HG02571 (cell line): ENCODE results near the gene STIM1.
"Not testable (repeated sequence)": the region's sequence is repeated elsewhere in the genome, so short reads cannot be mapped to it uniquely, and the experiment has no call there.

Source experiments
- ATAC-seq: cut with Tn5 transposase; IDR thresholded peaks from one replicate; pipeline ENCODE4 v1.9.1; 2021; ENCODE audit warnings: mild to moderate bottlenecking, moderate library complexity; ENCODE audit not compliant: unreplicated experiment

Gene STIM1

DNA sequence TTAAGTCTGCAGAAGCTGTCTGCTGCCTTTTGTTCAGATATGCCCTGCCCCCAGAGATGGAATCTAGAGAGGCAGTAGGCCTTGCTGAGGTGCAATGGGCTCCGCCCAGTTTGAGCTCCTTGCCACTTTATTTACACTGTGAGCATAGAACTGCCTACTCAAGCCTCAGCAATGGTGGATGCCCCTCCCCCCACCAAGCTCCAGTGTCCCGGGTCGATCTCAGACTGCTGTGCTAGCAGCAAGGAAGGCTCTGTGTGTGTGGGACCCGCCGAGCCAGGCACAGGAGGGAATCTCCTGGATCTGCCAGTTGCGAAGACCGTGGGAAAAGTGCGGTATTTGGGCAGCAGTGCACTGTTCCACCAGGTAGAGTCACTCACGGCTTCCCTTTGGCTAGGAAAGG, 161.1 kb downstream of the STIM1 start:
- ATAC-seq, result not testable (repeated sequence)

DNA sequence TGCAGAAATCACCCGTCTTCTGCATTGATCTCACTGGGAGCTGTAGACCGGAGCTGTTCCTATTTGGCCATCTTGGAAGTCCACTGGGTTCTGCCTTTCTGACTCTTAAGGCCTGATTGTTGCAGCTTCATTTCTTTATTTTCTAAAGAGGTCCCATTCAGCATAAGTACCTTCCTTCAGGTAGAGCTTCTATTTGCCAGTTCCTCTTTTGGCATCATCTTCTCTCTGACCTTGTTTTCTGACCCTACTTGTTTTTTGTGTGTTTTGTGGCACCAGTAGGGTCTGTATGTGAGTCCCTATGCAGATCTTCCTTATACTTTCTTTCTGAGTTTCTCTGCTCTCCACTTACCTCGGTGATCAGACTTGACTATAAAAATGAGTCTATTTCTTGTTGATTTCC, 161.7 kb downstream of the STIM1 start:
- ATAC-seq, result no peak

DNA sequence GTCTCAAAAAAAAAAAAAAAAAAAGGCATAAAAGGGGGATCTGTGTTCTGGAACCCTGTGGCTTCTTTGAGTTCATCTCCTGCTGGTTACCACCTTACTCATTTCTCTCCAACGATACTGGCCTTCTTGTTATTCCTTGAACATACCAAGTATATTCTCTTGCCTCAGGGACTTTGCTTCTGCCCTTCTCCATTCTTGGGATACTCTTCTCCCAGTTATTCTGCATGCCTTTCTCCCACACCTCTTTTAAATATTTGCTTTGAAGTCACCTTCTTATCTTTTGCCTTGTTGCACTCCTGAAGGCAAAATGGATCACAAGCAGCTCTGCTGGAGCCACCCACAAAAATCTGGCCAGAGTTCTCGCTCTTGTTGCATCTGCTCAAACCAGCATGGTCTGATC, 163.2 kb downstream of the STIM1 start:
- no peak for ATAC-seq

DNA sequence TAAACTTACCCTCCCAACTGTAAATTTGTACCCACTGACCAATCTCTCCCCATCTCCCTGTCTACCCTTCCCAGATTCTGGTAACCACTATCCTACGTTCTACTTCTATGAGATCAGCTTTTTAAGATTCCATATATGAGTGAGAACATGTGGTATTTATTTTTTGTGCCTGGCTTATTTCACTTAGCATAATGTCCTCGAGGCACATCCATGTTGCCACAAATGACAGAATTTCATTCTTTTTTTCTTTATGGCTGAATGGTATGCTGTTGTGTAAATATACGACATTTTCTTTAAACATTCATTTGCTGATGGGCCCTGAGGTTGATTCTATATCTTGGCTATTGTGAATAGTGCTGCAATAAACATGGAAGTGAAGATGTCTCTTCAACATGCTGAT, 164.4 kb downstream of the STIM1 start:
- ATAC-seq, result no peak

DNA sequence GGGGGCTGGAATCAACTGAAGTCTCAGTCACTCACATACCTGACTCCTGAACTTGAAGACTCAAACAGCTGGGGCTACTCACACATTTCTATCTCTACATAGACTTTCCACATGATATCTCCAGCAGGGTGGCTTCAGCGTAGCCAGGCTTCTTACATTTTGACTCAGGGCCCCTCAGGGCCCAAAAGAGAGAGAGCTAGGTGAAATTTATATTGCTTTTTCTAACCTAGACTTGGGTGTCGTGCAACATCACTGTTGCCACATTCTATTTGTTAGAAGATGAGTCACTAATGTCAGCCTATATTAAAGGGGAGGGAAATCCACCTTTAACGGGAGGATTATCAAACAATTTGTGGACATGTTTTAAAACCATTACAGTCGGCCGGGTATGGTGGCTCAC, 167.2 kb downstream of the STIM1 start:
- no peak for ATAC-seq

DNA sequence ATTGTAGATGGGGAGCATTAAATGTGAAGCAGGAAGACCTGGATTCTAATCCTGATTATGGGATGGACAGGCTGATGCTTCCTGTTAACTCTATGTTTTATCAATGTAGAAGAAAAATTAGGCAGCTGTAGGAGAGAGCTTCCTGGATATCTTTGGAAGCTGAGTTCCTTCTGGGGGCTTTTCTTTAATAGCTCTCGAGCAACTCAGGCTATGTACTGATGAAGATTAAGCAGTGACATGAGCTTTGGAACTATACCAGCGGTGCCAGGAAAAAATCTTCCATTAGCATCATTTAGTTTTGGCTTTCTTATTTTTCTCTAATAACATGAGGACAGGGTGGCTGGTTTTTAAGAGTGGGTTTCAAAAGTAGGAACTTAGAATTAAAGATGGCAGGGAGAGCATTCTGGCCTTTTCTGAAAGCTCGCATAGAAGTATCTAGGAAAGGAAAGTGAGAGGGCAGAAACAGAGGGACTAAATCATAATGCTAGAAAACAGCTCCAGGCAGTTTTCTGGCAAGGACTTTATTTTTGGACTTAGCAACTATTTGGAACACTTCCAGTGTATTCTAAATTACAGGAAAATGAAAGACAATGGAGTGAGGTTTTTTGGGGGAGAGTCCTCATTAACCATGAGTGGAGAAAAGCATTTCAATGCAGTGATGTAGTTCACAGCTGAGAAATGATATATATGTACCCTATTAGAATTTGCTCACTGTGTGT, 169.9 kb downstream of the STIM1 start:
- ATAC-seq, result no peak

DNA sequence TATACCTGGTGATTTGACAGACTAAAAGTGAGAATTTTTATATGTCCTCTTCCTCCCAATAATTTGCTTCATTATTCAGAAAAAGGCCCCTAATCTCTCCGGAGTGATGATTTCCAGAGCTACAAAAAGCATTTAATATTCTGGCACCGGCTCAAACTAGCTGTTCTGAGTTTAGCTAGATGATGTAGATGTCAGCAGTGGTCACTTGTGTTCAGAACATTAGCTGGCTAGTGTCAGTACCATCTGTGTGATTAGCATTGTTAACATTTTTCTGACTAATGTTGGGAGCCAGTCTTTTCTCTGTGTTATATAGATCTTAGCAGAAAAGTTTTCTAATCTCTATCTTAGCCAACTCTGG, 170.5 kb downstream of the STIM1 start:
- ATAC-seq, result no peak

DNA sequence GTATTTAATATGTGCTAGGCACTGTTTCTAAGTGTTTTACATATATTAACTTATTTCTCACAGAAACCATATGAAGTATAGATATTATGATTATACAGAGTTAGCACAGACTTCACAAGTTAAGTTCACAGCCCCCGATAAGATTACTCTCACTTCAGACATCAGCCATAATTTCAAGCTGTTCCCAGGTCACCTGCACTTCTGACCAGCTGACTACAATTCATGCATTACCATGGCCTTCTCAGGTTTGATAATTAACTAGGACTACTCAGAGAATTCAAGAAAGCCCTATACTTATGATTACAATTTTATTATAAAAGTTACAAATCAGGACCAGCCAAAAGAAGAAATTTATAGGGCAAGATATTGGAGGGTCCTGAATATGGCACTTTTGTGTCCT, 170.9 kb downstream of the STIM1 start:
- ATAC-seq, result no peak

DNA sequence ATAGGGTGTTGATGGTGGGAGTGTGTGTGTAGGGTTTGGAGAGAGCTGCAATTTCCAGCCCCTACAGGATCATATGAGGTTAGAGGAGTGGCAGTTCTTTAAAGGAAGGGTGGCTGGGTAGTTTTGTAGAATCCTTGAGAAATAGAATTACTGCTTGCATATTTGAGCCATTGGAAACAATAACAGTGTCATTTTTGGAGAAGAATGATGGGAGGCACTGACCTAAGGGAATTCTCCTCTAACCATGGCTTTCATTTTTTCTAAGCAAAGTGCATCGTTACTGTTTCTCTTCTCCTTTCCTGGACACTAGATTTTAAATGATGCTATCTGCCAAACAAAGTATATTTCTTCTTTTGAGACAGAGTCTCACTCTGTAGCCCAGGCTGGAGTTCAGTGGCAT, 172.3 kb downstream of the STIM1 start:
- ATAC-seq, result no peak

DNA sequence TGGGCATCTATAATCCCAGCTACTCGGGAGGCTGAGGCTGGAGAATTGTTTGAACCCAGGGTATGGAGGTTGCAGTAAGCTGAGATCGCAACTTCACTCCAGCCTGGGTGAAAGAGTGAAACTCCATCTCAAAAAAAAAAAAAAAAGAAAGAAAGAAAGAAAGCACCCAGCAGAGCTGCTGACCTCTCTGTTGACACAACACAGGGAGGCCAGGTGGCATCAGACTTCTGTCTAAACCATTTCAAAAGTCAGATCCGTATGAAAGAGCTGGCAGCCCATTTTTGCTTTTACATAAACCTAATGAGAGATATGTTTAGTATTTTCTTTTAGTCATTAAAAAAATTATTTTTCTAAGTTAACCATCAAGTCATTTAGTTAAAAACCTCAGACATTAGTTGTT, 174.7 kb downstream of the STIM1 start:
- ATAC-seq, result no peak

DNA sequence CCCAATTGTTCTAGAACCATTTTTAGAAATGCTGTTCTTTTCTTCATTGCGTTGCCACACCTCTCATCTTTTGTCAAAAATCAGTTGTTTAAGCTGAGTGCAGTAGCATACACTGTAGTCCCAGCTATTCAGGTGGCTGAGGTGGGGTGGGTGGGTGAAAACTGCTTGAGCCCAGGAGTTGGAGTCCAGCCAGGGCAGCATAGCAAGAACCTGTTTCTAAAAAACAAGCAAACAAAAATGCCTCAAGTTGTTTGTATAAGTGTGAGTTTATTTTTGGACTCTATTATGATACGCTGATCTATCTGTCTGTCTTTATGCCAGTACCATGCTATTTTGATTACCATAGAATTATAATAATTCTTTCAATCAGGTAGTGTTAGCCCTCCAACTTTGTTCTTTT, 176.6 kb downstream of the STIM1 start:
- ATAC-seq, result no peak

DNA sequence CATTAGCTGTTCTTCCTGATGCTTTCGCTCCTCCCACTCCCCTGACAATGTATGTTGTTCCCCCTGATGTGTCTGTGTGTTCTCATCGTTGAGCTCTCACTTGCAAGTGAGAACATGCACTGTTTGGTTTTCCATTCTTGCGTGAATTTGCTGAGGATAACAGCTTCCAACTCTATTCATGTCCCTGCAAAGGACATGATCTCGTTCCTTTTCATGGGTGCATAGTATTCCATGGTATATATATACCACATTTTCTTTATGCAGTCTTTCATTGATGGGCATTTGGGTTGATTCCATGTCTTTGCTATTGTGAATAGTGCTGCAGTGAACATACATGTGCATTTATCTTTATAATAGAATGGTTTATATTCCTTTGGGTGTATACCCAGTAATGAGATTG, 180.5 kb downstream of the STIM1 start:
- ATAC-seq, result no peak

DNA sequence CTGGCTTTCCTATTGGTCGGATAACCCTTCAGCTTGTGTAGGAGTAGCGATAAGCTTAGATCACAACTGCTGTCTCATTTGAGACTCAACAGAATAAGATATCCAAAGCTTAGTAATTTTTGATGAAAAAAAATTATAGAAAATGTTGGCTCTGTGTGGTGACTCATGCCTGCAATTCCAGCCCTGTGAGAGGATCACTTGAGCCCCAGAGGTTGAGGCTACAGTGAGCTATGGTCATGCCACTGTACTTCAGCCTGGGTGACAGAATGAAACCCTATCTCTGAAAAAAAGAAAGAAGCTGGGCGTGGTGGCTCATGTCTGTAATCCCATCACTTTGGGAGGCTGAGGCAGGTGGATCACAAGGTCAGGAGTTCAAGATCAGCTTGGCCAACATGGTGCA, 183.5 kb downstream of the STIM1 start:
- ATAC-seq, result no peak

DNA sequence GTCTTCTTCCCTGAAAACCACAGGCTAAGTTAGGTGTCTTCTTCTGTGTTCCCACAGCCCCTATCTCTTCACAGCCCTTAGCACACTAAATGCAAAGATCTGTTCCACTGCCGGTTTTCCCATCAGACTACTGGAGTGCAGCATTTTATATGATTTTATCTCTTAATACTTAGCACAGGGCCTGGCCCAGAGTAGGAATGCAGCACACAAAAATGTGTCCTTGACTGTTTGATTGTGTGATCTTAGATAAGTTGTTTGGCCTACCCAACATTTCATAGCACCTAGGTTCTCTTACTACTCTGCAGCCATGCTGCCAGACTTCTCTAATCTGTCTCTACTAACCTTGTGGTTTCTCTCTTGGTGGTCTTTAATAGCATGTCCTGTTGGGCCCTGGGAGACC, 185.0 kb downstream of the STIM1 start:
- no peak for ATAC-seq

DNA sequence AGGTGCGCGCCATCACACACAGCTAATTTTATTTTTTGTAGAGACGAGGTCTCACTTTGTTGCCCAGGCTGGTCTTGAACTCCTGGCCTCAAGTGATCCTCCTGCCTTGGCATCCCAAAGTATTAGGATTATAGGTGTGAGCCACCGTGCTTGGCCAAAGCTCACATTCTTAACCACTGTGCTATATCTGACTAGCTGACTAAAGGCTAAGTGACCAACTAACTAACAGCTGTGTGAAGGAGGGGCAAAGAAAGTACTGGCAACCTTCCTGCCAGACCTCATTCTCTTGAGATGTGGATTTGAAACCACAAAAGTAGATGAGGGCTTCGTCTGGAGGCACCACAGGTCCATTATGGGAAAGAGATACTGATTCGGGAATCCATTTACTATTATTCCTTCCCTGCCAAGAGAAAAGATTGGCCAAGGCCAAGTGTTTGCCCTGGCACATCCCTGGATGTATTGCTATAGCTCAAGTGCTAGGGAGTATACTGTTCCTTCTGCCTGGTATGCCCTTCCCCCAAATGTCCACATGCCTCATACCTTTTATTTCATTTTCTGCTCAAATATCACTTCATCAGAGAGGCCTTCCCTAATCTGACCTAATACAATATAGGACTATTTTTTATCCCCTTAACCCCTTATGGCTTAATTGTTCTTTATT, 186.4 kb downstream of the STIM1 start:
- no peak for ATAC-seq

DNA sequence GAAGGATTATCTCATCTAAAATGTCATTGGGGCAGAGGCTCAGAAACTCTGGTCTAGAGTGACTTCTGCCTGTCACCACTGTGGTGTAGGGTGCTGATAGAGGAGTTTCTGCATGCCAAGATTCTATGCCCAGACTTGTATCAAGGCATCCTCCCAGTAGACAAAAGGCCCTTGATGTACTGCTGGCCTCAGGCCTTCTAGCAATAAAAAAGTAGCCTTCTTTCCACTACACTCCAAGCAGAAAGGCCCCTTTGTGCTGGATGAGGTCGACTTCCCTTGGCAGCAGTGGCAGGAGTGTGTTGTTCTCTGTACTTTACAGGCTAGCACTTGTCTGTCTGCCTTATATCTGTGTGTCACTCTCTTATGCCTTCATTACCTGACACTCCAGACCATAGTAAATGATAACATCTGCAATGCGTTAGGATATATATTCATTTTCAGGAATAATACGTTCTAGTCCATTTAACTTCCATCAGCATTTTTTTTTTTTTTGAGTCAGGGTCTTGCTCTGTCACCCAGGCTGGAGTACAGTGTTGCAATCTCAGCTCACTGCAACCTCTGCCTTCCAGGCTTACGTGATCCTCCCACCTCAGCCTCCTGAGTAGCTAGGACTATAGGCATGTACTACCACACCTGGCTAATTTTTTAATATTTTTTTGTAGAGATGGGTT, 189.6 kb downstream of the STIM1 start:
- ATAC-seq, result no peak

DNA sequence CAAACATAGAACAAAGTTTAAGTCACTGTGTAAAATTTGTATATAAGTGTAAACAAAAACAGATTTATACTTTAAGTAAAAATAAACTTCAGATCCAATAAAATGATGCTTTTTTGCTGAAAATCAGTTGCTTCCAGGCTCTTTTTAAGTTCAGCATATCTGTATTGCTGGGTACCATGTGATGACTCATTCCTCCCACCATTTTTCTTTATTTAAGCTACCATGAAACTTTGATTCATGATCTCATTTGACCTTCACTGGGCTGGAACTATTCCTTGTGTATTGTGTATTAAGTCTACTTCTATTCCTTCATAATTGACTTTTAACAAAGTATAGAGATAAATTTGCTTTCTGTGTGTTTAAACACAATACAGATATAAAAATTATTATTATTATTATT, 192.9 kb downstream of the STIM1 start:
- no peak for ATAC-seq

DNA sequence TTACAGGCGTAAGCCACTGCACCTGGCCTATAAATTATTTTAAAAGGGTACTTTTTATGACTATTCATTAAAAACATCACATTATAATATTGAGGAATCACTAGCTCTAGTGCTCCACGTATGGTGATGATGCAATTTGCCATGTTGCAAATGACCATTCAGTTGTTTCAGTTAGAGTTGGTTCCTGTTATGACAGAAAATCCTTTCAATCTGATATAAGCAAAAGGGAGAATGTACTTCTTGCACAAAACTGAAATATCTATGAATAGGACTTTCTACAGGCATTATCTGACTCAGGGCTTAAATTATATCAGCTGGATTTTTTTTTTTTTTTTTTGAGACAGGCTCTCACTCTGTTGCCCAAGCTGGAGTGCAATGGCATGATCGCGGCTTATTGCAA, 193.5 kb downstream of the STIM1 start:
- no peak for ATAC-seq

DNA sequence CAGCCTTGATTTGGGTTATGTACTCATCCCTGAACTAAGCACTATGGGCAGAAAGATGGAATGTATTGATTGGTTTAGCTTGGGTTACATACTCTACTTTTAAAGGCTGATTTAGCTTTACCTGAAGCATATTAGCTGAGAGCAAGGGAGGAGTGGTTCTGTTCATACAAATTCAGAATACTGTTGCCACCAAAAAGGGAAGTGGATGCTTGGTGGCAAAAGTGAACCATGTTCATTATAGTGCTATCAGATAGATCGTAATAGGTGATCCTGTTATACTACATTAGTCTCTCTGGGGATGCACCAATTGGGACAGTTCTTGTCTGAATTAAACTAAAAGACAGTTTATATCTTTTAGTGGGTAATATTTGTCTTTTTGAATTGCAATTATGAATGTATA, 194.7 kb downstream of the STIM1 start:
- no peak for ATAC-seq

DNA sequence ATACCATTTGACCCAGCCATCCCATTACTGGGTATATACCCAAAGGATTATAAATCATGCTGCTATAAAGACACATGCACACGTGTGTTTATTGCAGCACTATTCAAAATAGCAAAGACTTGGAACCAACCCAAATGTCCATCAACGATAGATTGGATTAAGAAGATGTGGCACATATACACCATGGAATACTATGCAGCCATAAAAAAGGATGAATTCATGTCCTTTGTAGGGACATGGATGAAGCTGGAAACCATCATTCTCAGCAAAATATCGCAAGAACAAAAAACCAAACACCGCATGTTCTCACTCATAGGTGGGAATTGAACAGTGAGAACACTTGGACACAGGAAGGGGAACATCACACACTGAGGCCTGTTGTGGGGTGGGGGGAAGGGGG, 197.7 kb downstream of the STIM1 start:
- not testable (repeated sequence) for ATAC-seq

DNA sequence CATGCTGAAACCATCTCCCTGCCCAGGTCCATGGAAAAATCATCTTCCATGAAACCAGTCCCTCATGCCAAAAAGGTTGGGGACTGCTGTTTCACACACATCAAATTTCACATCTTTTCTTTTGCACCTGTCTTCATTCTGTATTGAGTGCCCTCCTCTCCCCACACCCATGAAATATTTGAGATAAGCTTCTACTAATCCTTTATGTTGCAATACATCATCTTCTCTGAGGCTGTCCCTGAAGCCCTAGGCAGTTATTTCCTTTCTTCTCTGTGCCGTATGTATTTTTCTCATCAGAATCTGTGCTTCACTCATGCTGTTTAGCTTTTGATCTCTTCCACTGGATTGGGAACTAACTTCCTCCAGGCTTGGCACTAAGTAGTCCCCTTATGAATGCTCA, 199.2 kb downstream of the STIM1 start:
- no peak for ATAC-seq

DNA sequence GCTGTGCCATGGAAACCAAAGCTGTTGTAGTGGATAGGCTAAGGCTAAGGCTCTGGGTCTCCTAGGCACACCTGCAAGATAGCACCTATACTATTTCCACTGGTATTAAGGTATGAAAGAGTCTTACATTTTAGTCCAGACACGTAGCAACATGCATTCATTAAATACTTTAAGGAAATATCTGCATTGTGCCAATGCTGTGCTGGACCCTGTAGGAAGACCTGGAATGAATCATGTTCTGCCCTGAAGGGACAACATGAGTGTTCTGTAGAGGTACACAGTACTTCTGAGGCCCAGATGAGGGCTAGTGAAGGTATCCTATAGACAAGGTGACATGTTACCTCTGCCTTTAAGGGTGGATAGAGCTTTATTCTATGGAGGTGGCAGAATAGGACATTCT, 204.0 kb downstream of the STIM1 start:
- ATAC-seq, result no peak
